BE2C (cell line): ENCODE measurements around the gene NUP93.

Experiments used
- DNase-seq: peaks from one replicate; pipeline ENCODE4 v3.0.0-alpha.2; 2020
- H3K27me3 ChIP-seq: fragments of 250-450 bp; sonication (Bioruptor Pico); 2 replicates; pipeline ENCODE4 v1.5.1; 2020; ENCODE audit warnings: mild to moderate bottlenecking
- H3K36me3 ChIP-seq: fragments of 250-450 bp; sonication (Bioruptor Pico); 2 replicates; pipeline ENCODE4 v1.5.1; 2020; ENCODE audit warnings: mild to moderate bottlenecking
- H3K4me1 ChIP-seq: fragments of 250-450 bp; sonication (Bioruptor Pico); 2 replicates; pipeline ENCODE4 v1.5.1; 2020
- H3K4me3 ChIP-seq: 2 replicates; pipeline ENCODE4 v1.5.1; 2011; ENCODE audit warnings: low read depth, low read length
- H3K9me3 ChIP-seq: fragments of 250-450 bp; sonication (Bioruptor Pico); 2 replicates; pipeline ENCODE4 v1.5.1; 2020
- TF ChIP-seq, protein P1 (sequence below): IDR thresholded peaks from 2 replicates; pipeline ENCODE4 v1.5.1; 2012; ENCODE audit warnings: mild to moderate bottlenecking, low read depth, low read length

The NUP93 gene

DNA sequence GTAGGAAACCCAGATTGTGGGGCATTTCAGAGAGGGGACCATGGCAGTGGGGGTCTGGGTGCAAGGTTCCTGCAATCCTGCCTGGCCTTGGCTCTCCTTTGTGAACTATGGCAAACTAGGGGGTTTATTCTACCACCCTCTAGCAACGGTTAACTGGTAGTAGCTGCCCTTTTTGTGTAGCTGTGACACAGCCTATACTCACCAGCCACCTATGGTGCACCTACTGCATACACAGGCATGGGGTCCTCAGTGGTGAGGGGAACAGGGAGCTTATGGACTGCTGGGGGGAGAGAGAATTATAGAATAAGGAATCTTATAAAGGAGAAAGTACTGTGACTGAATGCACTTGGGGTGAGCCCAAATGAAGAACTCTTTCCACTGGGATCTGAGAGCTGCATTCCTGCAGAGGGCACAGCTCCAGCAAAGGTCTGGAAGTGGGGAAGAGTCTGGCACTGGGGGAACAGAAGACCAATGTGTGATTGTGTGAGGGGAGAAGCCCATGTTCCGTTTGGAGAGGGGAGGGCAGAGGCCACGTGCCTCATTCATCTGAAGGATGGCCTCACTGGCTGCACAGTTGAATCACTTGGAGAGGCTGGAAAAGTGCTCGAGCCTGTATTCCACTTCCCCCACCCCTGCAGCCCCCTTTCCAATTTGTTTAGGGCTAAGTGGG lies 45.5 kb upstream of the NUP93 start:
- no peak for DNase-seq
- H3K36me3 ChIP-seq, result no peaks in the 10 kb centered on the region
- no peak overlapping the region for H3K4me3 ChIP-seq
- no peaks in the 10 kb centered on the region for H3K9me3 ChIP-seq
- no peaks in the 10 kb centered on the region for H3K27me3 ChIP-seq
- TF ChIP-seq, protein P1, sequence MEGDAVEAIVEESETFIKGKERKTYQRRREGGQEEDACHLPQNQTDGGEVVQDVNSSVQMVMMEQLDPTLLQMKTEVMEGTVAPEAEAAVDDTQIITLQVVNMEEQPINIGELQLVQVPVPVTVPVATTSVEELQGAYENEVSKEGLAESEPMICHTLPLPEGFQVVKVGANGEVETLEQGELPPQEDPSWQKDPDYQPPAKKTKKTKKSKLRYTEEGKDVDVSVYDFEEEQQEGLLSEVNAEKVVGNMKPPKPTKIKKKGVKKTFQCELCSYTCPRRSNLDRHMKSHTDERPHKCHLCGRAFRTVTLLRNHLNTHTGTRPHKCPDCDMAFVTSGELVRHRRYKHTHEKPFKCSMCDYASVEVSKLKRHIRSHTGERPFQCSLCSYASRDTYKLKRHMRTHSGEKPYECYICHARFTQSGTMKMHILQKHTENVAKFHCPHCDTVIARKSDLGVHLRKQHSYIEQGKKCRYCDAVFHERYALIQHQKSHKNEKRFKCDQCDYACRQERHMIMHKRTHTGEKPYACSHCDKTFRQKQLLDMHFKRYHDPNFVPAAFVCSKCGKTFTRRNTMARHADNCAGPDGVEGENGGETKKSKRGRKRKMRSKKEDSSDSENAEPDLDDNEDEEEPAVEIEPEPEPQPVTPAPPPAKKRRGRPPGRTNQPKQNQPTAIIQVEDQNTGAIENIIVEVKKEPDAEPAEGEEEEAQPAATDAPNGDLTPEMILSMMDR, result no peak
- no peaks in the 10 kb centered on the region for H3K4me1 ChIP-seq

GRCh38 chr16:56684926-56685590 lies 44.9 kb upstream of the NUP93 start:
- Histone ChIP-seq H3K27me3 (no peaks in the 10 kb centered on the region), H3K9me3 (no peaks in the 10 kb centered on the region), H3K4me3 (no peak overlapping the region), H3K4me1 (no peaks in the 10 kb centered on the region), H3K36me3 (no peaks in the 10 kb centered on the region)
- no peak for DNase-seq
- TF ChIP-seq, protein P1, result no peak

- no peak for DNase-seq
- Histone ChIP-seq H3K4me1 (no peaks in the 10 kb centered on the region), H3K4me3 (no peak overlapping the region), H3K27me3 (no peaks in the 10 kb centered on the region), H3K9me3 (no peaks in the 10 kb centered on the region), H3K36me3 (no peaks in the 10 kb centered on the region)
- TF ChIP-seq, protein P1, result no peak
Measured at GRCh38 chr16:56686758-56687157, 43.2 kb upstream of the NUP93 start.

DNA sequence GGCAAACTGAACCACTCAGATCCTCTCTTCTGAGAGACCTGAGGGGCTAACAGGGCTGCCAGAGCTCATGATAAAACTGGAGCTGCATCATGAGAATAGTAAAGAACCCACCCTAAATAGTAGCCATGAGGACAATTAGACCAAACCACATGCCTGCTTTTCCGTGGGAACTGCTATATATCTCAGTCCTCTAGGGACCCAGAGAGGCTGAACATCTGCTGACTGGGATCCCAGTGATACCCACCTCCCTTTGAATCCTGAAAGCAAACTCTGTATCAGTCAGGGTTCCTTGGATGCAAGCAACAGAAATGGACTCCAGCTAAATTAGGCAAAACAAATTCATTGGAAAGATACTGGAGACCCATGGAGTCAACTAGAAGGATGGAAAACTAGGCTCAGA lies 41.2 kb upstream of the NUP93 start:
- H3K9me3 ChIP-seq, result no peaks in the 10 kb centered on the region
- no peaks in the 10 kb centered on the region for H3K27me3 ChIP-seq
- H3K4me3 ChIP-seq, result no peak overlapping the region
- no peaks in the 10 kb centered on the region for H3K4me1 ChIP-seq
- H3K36me3 ChIP-seq, result no peaks in the 10 kb centered on the region
- TF ChIP-seq, protein P1, result no peak
- DNase-seq, result no peak

GRCh38 chr16:56689171-56689570 lies 40.8 kb upstream of the NUP93 start:
- Histone ChIP-seq H3K9me3 (no peaks in the 10 kb centered on the region), H3K4me1 (no peaks in the 10 kb centered on the region), H3K27me3 (no peaks in the 10 kb centered on the region), H3K36me3 (no peaks in the 10 kb centered on the region), H3K4me3 (no peak overlapping the region)
- DNase-seq, result no peak
- TF ChIP-seq, protein P1, result no peak

GRCh38 chr16:56690420-56691122 lies 39.4 kb upstream of the NUP93 start:
- DNase-seq, result no peak
- H3K4me3 ChIP-seq, result no peak overlapping the region
- H3K27me3 ChIP-seq, result no peaks in the 10 kb centered on the region
- TF ChIP-seq, protein P1, result 0 out of 2 replicates have a peak, but pooled peaks have one; percentile 2
- H3K9me3 ChIP-seq, result no peaks in the 10 kb centered on the region
- H3K4me1 ChIP-seq, result no peaks in the 10 kb centered on the region
- H3K36me3 ChIP-seq, result no peaks in the 10 kb centered on the region
